Body of pancreas (tissue), 4 donors: Measurements from ENCODE around the gene CCN2.

ENCODE experiments used
- CTCF ChIP-seq, 7 experiments: fragments of 450-650 bp in 4 of 7; fragments of 200-600 bp in 3 of 7; sonication (generic) in 3 of 7; IDR thresholded peaks; one replicate each; pipeline ENCODE4 v1.5.1; 2016 to 2019; ENCODE audit warnings: antibody characterized with exemption in 7 of 7
- POLR2A ChIP-seq, 3 donors: fragments of 450-650 bp; IDR thresholded peaks; one replicate each; pipeline ENCODE4 v1.6.1; 2016; ENCODE audit warnings: antibody characterized with exemption in 3 of 3, mild to moderate bottlenecking in 2 of 3

- TF ChIP-seq CTCF (IDR thresholded peaks at IDR 0.05) (no peak), POLR2A (IDR thresholded peaks at IDR 0.05) (no peak)
These were observed 21.6 kb upstream of the CCN2 start for GRCh38 chr6:131972741-131973140.
